ENCODE measurements around the gene AZGP1. TPM values are rescaled to one million over a fixed set of nuclear protein-coding genes. Genes with fewer than 3 reads are reported as not detected.

AZGP1 gene
- not detected in 2 replicates for total RNA-seq (2021)
- percentile 8 among the genes with signal in this experiment for Bru-seq, nascent RNA
- not detected for BruChase-seq, experiment 1, labeled RNA remaining after a 2-hour chase
- percentile 15 among the genes with signal in this experiment for BruChase-seq, experiment 2, labeled RNA remaining after a 6-hour chase
- long read RNA-seq = 0 reads

DNA sequence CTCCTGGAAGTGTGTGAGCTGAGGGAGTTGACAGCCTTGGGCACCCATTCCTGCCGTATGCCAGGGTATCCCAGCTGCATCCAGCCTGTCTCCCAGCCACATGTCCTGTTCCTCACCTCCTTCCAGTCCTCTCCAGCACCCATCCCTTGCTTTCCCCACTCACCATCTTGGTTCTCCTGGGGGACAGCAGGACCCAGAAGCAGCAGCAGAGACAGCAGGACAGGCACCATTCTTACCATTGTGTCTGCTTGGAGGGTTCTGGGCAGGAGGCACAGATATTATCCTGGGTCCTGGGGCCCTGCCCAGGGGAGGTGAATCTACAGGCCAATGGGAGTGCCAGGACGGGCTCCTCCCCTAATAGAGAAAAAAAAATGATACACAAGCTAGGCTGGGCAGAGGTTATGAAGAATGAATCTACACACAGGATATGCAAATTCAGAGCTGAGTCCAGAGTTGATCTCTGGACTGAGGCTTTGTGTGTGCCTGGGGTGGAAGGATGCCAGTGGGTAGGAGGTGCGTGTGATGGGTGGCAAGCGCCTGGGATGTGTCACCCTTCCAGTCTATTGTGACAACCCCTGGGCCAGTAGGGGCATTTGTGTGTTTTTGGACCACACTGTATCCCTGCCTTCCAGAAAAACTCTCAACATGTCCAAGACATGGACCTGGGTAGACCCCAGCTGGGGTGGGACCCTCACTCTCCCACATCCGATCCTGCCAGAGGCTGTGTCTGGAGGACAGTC, at the start of gene AZGP1:
TSS of gene AZGP1 (minus strand) at position 250 of the 740 bp plus-strand sequence. CDS start at position 239, 11 bp downstream.
- ChIA-PET CTCF (no interaction called here), POLR2A (ENCODE audit: low non-redundant PET) (no interaction called here)
- intact Hi-C loops (cut with micrococcal nuclease; ENCODE audit: unreplicated experiment) = loop anchor here (5.0 kb wide), 1 partner anchor 156 kb away; no protein-coding TSS in a partner anchor
- BruUV-seq (replicated peaks) = no TSS peak
- Histone ChIP-seq H3K4me1 (ENCODE audit: insufficient read depth, low read length, poor library complexity, severe bottlenecking) (no peaks in the 10 kb centered on the region), H3K36me3 (ENCODE audit: insufficient read depth, low read length, poor library complexity, severe bottlenecking) (no peaks in the 10 kb centered on the region), H3K27me3 (replicated peaks; ENCODE audit: insufficient read depth, low read depth, low read length, poor library complexity) (peaks cover 11% of the 10 kb centered on the region), H3K9me3 (ENCODE audit: low read depth, low read length, poor library complexity, severe bottlenecking) (no peaks in the 10 kb centered on the region), H3K4me3 (ENCODE audit: low read depth, low read length, poor library complexity, severe bottlenecking) (no peak within 1 kb of the TSS), H3K27ac (ENCODE audit: low read depth, low read length, poor library complexity, severe bottlenecking) (no peak within 1 kb of the TSS)
- TF ChIP-seq EZH2 (IDR thresholded peaks at IDR 0.05; ENCODE audit: borderline replicate concordance, low read depth, low read length, poor library complexity, severe bottlenecking) = no peak
- DNase-seq (ENCODE audit: low spot score) = no peak

DNA sequence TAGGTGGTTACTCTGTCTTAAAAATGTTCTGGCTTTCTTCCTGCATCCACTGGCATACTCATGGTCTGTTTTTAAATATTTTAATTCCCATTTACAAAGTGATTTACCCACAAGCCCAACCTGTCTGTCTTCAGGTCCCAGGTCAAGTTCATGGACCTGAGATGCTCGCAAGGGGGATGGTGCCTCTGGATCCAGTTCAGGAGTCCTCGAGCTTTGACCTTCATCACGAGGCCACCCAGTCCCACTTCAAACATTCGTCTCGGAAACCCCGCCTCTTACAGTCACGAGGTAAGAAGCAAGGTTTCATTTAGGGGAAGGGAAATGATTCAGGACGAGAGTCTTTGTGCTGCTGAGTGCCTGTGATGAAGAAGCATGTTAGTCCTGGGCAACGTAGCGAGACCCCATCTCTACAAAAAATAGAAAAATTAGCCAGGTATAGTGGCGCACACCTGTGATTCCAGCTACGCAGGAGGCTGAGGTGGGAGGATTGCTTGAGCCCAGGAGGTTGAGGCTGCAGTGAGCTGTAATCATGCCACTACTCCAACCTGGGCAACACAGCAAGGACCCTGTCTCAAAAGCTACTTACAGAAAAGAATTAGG, 48.3 kb upstream of the AZGP1 start:
- TF ChIP-seq EZH2 (IDR thresholded peaks at IDR 0.05; ENCODE audit: borderline replicate concordance, low read depth, low read length, poor library complexity, severe bottlenecking) = no peak
- TF ChIP-seq, protein P1, sequence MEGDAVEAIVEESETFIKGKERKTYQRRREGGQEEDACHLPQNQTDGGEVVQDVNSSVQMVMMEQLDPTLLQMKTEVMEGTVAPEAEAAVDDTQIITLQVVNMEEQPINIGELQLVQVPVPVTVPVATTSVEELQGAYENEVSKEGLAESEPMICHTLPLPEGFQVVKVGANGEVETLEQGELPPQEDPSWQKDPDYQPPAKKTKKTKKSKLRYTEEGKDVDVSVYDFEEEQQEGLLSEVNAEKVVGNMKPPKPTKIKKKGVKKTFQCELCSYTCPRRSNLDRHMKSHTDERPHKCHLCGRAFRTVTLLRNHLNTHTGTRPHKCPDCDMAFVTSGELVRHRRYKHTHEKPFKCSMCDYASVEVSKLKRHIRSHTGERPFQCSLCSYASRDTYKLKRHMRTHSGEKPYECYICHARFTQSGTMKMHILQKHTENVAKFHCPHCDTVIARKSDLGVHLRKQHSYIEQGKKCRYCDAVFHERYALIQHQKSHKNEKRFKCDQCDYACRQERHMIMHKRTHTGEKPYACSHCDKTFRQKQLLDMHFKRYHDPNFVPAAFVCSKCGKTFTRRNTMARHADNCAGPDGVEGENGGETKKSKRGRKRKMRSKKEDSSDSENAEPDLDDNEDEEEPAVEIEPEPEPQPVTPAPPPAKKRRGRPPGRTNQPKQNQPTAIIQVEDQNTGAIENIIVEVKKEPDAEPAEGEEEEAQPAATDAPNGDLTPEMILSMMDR (conservative IDR thresholded peaks at IDR 0.05; ENCODE audit: low read depth, low read length) = no peak
- Histone ChIP-seq H3K36me3 (ENCODE audit: insufficient read depth, low read length, poor library complexity, severe bottlenecking) (peaks cover 49% of the 10 kb centered on the region), H3K4me1 (ENCODE audit: insufficient read depth, low read length, poor library complexity, severe bottlenecking) (no peaks in the 10 kb centered on the region), H3K4me3 (ENCODE audit: low read depth, low read length, poor library complexity, severe bottlenecking) (no peak overlapping the region), H3K9me3 (ENCODE audit: low read depth, low read length, poor library complexity, severe bottlenecking) (no peaks in the 10 kb centered on the region), H3K27ac (ENCODE audit: low read depth, low read length, poor library complexity, severe bottlenecking) (no peak overlapping the region), H3K27me3 (replicated peaks; ENCODE audit: insufficient read depth, low read depth, low read length, poor library complexity) (no peaks in the 10 kb centered on the region)
- DNase-seq (ENCODE audit: low spot score) = no peak
- intact Hi-C loops (cut with micrococcal nuclease; ENCODE audit: unreplicated experiment) = no loop called here
- POLR2A ChIA-PET (ENCODE audit: low non-redundant PET) = no interaction called here
- BruUV-seq (replicated peaks) = no TSS peak
- CTCF ChIA-PET = no interaction called here

DNA sequence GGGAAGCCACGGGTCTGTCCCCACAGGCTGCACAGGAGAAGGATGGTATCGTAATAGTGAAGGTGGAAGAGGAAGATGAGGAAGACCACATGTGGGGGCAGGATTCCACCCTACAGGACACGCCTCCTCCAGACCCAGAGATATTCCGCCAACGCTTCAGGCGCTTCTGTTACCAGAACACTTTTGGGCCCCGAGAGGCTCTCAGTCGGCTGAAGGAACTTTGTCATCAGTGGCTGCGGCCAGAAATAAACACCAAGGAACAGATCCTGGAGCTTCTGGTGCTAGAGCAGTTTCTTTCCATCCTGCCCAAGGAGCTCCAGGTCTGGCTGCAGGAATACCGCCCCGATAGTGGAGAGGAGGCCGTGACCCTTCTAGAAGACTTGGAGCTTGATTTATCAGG, 47.7 kb upstream of the AZGP1 start:
- intact Hi-C loops (cut with micrococcal nuclease; ENCODE audit: unreplicated experiment) = no loop called here
- Histone ChIP-seq H3K4me1 (ENCODE audit: insufficient read depth, low read length, poor library complexity, severe bottlenecking) (no peaks in the 10 kb centered on the region), H3K27ac (ENCODE audit: low read depth, low read length, poor library complexity, severe bottlenecking) (no peak overlapping the region), H3K4me3 (ENCODE audit: low read depth, low read length, poor library complexity, severe bottlenecking) (no peak overlapping the region), H3K36me3 (ENCODE audit: insufficient read depth, low read length, poor library complexity, severe bottlenecking) (peaks cover 49% of the 10 kb centered on the region), H3K27me3 (replicated peaks; ENCODE audit: insufficient read depth, low read depth, low read length, poor library complexity) (no peaks in the 10 kb centered on the region), H3K9me3 (ENCODE audit: low read depth, low read length, poor library complexity, severe bottlenecking) (no peaks in the 10 kb centered on the region)
- TF ChIP-seq, protein P1 (conservative IDR thresholded peaks at IDR 0.05; ENCODE audit: low read depth, low read length) = no peak
- no peak for TF ChIP-seq EZH2 (IDR thresholded peaks at IDR 0.05; ENCODE audit: borderline replicate concordance, low read depth, low read length, poor library complexity, severe bottlenecking)
- ChIA-PET CTCF (no interaction called here), POLR2A (ENCODE audit: low non-redundant PET) (no interaction called here)
- no peak for DNase-seq (ENCODE audit: low spot score)
- no TSS peak for BruUV-seq (replicated peaks)

Measured in A673 (cell line).